H1 (cell line): ENCODE data around the gene C14orf93. TPM values are rescaled to one million over a fixed set of nuclear protein-coding genes. Genes with fewer than 3 reads are reported as not detected.

ENCODE experiments used
- CHD1 ChIP-seq: IDR thresholded peaks from 2 replicates; pipeline ENCODE4 v1.6.1; 2012; ENCODE audit warnings: low read depth, low read length, improper control_type of control experiment
- CHD2 ChIP-seq: IDR thresholded peaks from 2 replicates; pipeline ENCODE4 v1.6.1; 2012; ENCODE audit warnings: low read length, improper control_type of control experiment
- CREB1 ChIP-seq: IDR thresholded peaks from 2 replicates; pipeline ENCODE4 v1.6.1; 2012; ENCODE audit warnings: inconsistent platforms
- JUND ChIP-seq: IDR thresholded peaks from 2 replicates; pipeline ENCODE4 v1.6.1; 2011; ENCODE audit warnings: mild to moderate bottlenecking, improper control_type of control experiment, low read length
- KDM1A ChIP-seq: fragments of 200-600, 300-600 bp; sonication (generic); IDR thresholded peaks from 2 replicates; pipeline ENCODE4 v1.7.1; 2016; ENCODE audit warnings: mild to moderate bottlenecking, low read length, borderline replicate concordance
- KDM4A ChIP-seq: IDR thresholded peaks from one replicate; pipeline ENCODE4 v1.7.1; 2012; ENCODE audit warnings: low read depth, mild to moderate bottlenecking, moderate library complexity, low read length, inconsistent platforms; ENCODE audit not compliant: severe bottlenecking
- KDM5A ChIP-seq: fragments of 200-600 bp; IDR thresholded peaks from 2 replicates; pipeline ENCODE4 v1.7.1; 2012; ENCODE audit warnings: mild to moderate bottlenecking, low read length, inconsistent platforms, mixed read lengths
- POLR2A ChIP-seq, 2 experiments: IDR thresholded peaks; 1 replicate in 1 of 2; 2 replicates in 1 of 2; pipeline ENCODE4 v1.6.1; 2011; ENCODE audit warnings: low read depth in 2 of 2, low read length in 2 of 2, mild to moderate bottlenecking in 2 of 2; ENCODE audit errors: control extremely low read depth in 1 of 2
- POU5F1 ChIP-seq: IDR thresholded peaks from 2 replicates; pipeline ENCODE4 v1.6.1; 2011; ENCODE audit warnings: low read depth, mild to moderate bottlenecking, low read length, moderate library complexity
- RNF2 ChIP-seq: fragments of 200-900, 300-1000 bp; sonication (generic); IDR thresholded peaks from 2 replicates; pipeline ENCODE4 v1.7.1; 2016; ENCODE audit warnings: borderline replicate concordance, low read depth, mild to moderate bottlenecking, antibody characterized with exemption, low read length; ENCODE audit not compliant: poor library complexity, severe bottlenecking; ENCODE audit errors: missing control alignments
- SAP30 ChIP-seq: fragments of 300-600 bp; sonication (generic); IDR thresholded peaks from 2 replicates; pipeline ENCODE4 v1.7.1; 2012; ENCODE audit warnings: low read length, moderate library complexity, mild to moderate bottlenecking, inconsistent platforms; ENCODE audit not compliant: insufficient read depth, insufficient replicate concordance
- SIX5 ChIP-seq: IDR thresholded peaks from 2 replicates; pipeline ENCODE4 v1.6.1; 2011; ENCODE audit warnings: mild to moderate bottlenecking, low read depth, low read length
- SP4 ChIP-seq: IDR thresholded peaks from 2 replicates; pipeline ENCODE4 v1.6.1; 2012; ENCODE audit warnings: low read length, inconsistent platforms
- SRF ChIP-seq: IDR thresholded peaks from 2 replicates; pipeline ENCODE4 v1.6.1; 2011; ENCODE audit warnings: mild to moderate bottlenecking, low read depth, low read length, moderate library complexity
- SUZ12 ChIP-seq: fragments of 200-600 bp; sonication (generic); IDR thresholded peaks from 2 replicates; pipeline ENCODE4 v1.6.1; 2012; ENCODE audit warnings: mild to moderate bottlenecking, inconsistent platforms, low read length, moderate library complexity, mixed read lengths
- polyA plus RNA-seq, 7 experiments: library from polyadenylated mRNA; depleted of rRNA in 3 of 7; stranded (reverse) in 5 of 7; unstranded in 2 of 7; fragments of >200 nt in 5 of 7; fragments of 200-250 nt in 2 of 7; gene quantifications; 1 replicate in 5 of 7; 2 replicates in 1 of 7; 4 replicates in 1 of 7; pipeline versions ENCODE4 v1.2.1 to v1.2.3, GENCODE V29; 2011 to 2013; ENCODE audit warnings: missing spikeins in 2 of 7, mixed read lengths in 2 of 7
- total RNA-seq: library from RNA; stranded (reverse); fragmentation: NEBNext Ultra II Directional; extraction: Animal tissue kit (Norgen Biotek cat#: 25700); gene quantifications from 2 replicates; pipeline ENCODE4 v1.2.1, GENCODE V29; 2021

The C14orf93 gene
- total and polyA plus RNA-seq, 2 of the 8 experiments (the other 6 are each of a cell fraction or from before 2014, with no cell fraction given): 7.8 to 8.2 TPM

- TF ChIP-seq POLR2A (IDR thresholded peaks at IDR 0.05; ENCODE audit: control extremely low read depth in 1 of 2, low read depth in 2 of 2, low read length in 2 of 2): peak; percentile 75 to 89
- TF ChIP-seq CHD2: no peak
- TF ChIP-seq SP4: no peak
- no peak for TF ChIP-seq CHD1
- TF ChIP-seq RNF2: no peak
- TF ChIP-seq SUZ12: no peak
- TF ChIP-seq SIX5: peak; percentile 74
- no peak for TF ChIP-seq SRF
- peak; percentile 77 for TF ChIP-seq KDM5A
- peak; percentile 42 for TF ChIP-seq KDM4A
- TF ChIP-seq POU5F1: no peak
- peak; percentile 78 for TF ChIP-seq CREB1
- TF ChIP-seq JUND: no peak
- TF ChIP-seq SAP30: peak; percentile 88
- TF ChIP-seq KDM1A: no peak
These were observed 24.8 kb upstream of the C14orf93 start, which contains the start of gene PSMB5 (continued) for GRCh38 chr14:23034498-23035302.
